AG04449 (cell line): Measurements from ENCODE around the gene PAQR4.

Experiments used
- CTCF ChIA-PET: fragments of 350-600 bp; formaldehyde crosslinking; extraction: SDS; loops from one replicate; lab custom pipeline; 2021; ENCODE audit warnings: antibody characterized with exemption; lab: Yijun Ruan, JAX
- POLR2A ChIA-PET: fragments of 400-600, 350-600 bp; formaldehyde crosslinking; extraction: SDS; loops from one replicate; lab custom pipeline; 2020; ENCODE audit warnings: antibody characterized with exemption, inconsistent platforms; lab: Yijun Ruan, JAX
- DNase-seq: peaks from one replicate; pipeline ENCODE4 v3.0.0-alpha.2; 2010; ENCODE audit warnings: low read depth, low spot score
- H3K4me3 ChIP-seq: 2 replicates; pipeline ENCODE4 v1.5.1; 2011; ENCODE audit warnings: low read depth, mild to moderate bottlenecking, control low read depth, low read length
- TF ChIP-seq, protein P1 (sequence below): IDR thresholded peaks from one replicate; pipeline ENCODE4 v1.5.1; 2011; ENCODE audit warnings: mild to moderate bottlenecking, moderate library complexity, low read length, control low read depth, inconsistent platforms; ENCODE audit not compliant: insufficient read depth; ENCODE audit errors: missing control alignments

Gene PAQR4

DNA sequence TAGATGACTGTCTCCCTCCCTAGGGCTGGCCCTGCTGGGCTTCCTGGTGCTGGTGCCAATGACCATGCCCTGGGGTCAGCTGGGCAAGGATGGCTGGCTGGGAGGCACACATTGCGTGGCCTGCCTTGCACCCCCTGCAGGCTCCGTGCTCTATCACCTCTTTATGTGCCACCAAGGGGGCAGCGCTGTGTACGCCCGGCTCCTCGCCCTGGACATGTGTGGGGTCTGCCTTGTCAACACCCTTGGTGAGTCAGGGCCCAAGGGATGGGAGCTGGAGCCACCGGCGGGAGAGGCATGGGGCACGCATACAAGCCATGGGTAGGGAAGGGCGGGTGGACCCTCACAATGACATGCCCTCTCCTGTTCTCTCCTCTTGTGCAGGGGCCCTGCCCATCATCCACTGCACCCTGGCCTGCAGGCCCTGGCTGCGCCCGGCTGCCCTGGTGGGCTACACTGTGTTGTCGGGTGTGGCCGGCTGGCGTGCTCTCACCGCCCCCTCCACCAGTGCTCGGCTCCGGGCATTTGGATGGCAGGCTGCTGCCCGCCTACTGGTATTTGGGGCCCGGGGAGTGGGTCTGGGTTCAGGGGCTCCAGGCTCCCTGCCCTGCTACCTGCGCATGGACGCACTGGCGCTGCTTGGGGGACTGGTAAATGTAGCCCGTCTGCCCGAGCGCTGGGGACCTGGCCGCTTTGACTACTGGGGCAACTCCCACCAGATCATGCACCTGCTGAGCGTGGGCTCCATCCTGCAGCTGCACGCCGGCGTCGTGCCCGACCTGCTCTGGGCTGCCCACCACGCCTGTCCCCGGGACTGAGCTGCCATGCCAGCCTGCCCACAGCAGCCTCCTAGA is 2.2 kb downstream of the PAQR4 start:
- ChIA-PET CTCF (interaction anchor here (1.1 to 3.2 kb wide), 3 partner anchors 9 to 12 kb away, joined by 3 to 17 read pairs (median 10); partner anchors contain the start of gene PKMYT1), POLR2A (interaction anchor here (1.7 kb wide), 1 partner anchor 49 kb away, joined by 4 read pairs; the partner anchor contains the start of gene TNFRSF12A)
- H3K4me3 ChIP-seq: no peak overlapping the region
- TF ChIP-seq, protein P1, sequence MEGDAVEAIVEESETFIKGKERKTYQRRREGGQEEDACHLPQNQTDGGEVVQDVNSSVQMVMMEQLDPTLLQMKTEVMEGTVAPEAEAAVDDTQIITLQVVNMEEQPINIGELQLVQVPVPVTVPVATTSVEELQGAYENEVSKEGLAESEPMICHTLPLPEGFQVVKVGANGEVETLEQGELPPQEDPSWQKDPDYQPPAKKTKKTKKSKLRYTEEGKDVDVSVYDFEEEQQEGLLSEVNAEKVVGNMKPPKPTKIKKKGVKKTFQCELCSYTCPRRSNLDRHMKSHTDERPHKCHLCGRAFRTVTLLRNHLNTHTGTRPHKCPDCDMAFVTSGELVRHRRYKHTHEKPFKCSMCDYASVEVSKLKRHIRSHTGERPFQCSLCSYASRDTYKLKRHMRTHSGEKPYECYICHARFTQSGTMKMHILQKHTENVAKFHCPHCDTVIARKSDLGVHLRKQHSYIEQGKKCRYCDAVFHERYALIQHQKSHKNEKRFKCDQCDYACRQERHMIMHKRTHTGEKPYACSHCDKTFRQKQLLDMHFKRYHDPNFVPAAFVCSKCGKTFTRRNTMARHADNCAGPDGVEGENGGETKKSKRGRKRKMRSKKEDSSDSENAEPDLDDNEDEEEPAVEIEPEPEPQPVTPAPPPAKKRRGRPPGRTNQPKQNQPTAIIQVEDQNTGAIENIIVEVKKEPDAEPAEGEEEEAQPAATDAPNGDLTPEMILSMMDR: no peak
- no peak for DNase-seq

DNA sequence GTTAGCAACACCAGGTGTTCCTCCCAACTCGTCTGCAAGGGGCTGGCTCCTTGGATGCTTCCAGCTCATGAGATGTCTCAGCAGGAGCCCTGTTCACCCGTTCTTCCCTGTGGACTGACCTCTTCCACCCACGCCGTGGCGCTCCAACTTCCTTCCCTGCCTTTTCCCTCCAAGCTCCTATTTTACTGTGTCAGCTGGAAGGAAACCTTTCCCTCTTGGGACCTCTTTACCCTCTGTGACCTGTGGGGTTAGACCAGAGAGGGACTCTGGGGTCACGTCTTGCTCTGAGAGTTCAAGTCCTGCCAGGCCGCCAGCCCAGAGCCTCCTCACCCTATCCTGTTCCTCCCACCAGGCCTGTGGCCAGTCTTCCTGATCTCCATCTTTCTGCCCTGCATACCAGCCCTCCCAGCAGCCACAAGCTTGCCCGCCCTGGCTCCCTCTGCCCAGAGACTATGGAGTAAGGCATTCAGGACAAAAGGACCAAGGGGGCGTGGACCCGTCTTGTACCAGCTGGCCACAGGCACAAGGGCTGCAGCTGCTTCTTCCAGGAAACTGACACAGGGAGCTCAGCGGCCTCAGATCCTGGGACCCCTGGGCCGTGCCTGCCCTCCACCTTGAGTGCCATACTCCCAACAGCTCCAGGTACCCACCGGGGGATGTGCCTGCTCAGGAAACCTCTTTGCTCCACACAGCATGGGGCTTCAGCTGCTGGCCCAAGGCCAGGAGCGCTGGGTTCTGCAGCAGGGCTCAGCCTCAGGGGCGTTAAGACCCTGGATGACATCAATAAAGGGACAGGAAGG is 3.0 kb downstream of the PAQR4 start:
- no peak for DNase-seq
- ChIA-PET CTCF (interaction anchor here (1.1 to 3.2 kb wide), 3 partner anchors 9 to 11 kb away, joined by 3 to 17 read pairs (median 10); partner anchors contain the start of gene PKMYT1), POLR2A (interaction anchor here (1.7 kb wide), 1 partner anchor 48 kb away, joined by 4 read pairs; the partner anchor contains the start of gene TNFRSF12A)
- TF ChIP-seq, protein P1: no peak
- no peak overlapping the region for H3K4me3 ChIP-seq

GRCh38 chr16:2973093-2973492 is 3.9 kb downstream of the PAQR4 start:
- CTCF ChIA-PET: interaction anchor here (3.2 kb wide), 1 partner anchor 11 kb away, joined by 17 read pairs; no protein-coding TSS in a partner anchor
- POLR2A ChIA-PET: interaction anchor here (1.7 kb wide), 1 partner anchor 47 kb away, joined by 4 read pairs; the partner anchor contains the start of gene TNFRSF12A
- DNase-seq: no peak
- H3K4me3 ChIP-seq: no peak overlapping the region
- TF ChIP-seq, protein P1: no peak

DNA sequence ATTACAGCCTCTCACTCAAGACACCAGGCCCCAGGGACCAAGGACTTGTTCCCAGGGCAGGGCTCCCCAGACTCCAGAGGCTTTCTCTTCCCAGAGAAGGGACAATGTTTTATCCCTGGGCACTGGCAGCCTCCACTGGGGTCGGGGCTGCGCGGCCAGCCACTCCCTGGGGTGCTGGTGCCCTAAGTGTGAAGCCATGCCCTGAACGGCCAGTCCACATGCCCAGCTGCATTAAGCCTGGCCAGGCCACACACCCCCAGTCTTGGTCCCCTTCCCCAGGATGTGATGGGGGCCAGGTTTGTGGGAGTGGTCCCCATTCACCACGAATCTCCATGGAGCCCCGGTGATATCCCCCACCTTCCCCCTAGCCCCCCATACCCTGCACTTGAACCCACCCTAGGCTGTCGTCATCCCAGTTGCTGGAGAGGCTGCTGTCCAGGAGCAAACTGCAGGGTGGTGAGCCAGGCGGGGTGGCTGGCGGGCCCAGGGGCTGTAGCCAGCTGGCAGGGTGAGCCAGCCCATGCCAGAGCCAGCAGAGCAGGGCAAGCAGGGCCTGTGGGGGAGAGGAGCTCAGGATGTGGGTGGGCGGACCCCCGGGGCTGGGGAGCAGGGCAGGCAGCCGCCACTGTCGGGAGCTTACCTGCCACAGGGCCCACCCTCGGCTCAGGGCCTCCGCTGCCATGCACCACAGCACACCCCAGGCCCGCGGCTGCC is 4.6 kb downstream of the PAQR4 start:
- POLR2A ChIA-PET: no interaction called here
- CTCF ChIA-PET: interaction anchor here (1.6 to 3.2 kb wide), 2 partner anchors 12 kb away, joined by 6 to 17 read pairs; no protein-coding TSS in a partner anchor
- no peak for DNase-seq
- TF ChIP-seq, protein P1: no peak
- no peak overlapping the region for H3K4me3 ChIP-seq

- TF ChIP-seq, protein P1: no peak
- CTCF ChIA-PET: interaction anchor here (0.9 to 1.6 kb wide), 3 partner anchors 12 to 14 kb away, joined by 3 to 6 read pairs (median 3); no protein-coding TSS in a partner anchor
- H3K4me3 ChIP-seq: no peak overlapping the region
Measured at GRCh38 chr16:2974319-2975056, 5.3 kb downstream of the PAQR4 start.

More at GRCh38 chr16:2974319-2975056, 5.3 kb downstream of the PAQR4 start:
- POLR2A ChIA-PET: no interaction called here
- DNase-seq: no peak
